GM12878 (cell line): ENCODE measurements around the gene C5orf34. TPM values are rescaled to one million over a fixed set of nuclear protein-coding genes. Genes with fewer than 3 reads are reported as not detected.

Experiments used
- BCL11A ChIP-seq: IDR thresholded peaks from 2 replicates; pipeline ENCODE4 v1.6.1; 2011; ENCODE audit warnings: low read depth, low read length
- CBFB ChIP-seq: IDR thresholded peaks from 2 replicates; pipeline ENCODE4 v1.6.1; 2016; ENCODE audit warnings: antibody characterized with exemption, low read depth
- CBX3 ChIP-seq: fragments of 200-600 bp; sonication (generic); IDR thresholded peaks from 2 replicates; pipeline ENCODE4 v1.6.1; 2016; ENCODE audit warnings: low read depth, borderline replicate concordance
- CHD1 ChIP-seq: IDR thresholded peaks from 2 replicates; pipeline ENCODE4 v1.6.1; 2012; ENCODE audit warnings: low read depth, low read length, improper control_type of control experiment
- ESRRA ChIP-seq: IDR thresholded peaks from 2 replicates; pipeline ENCODE4 v1.6.1; 2012; ENCODE audit warnings: mild to moderate bottlenecking, low read length, improper control_type of control experiment
- ETV6 ChIP-seq, 2 experiments: fragments of 450-650 bp in 1 of 2; IDR thresholded peaks in 1 of 2; conservative IDR thresholded peaks in 1 of 2; 2 replicates each; pipeline ENCODE4 v1.6.1; 2014; ENCODE audit warnings: antibody characterized with exemption in 1 of 2, borderline replicate concordance in 1 of 2, low read depth in 1 of 2, mild to moderate bottlenecking in 1 of 2, moderate library complexity in 1 of 2
- HCFC1 ChIP-seq: fragments of 150-350 bp; IDR thresholded peaks from 2 replicates; pipeline ENCODE4 v1.6.1; 2014; ENCODE audit warnings: low read length
- LARP7 ChIP-seq: fragments of 450-650 bp; IDR thresholded peaks from 2 replicates; pipeline ENCODE4 v1.6.1; 2017; ENCODE audit warnings: mild to moderate bottlenecking
- MYB ChIP-seq: fragments of 150-350 bp; IDR thresholded peaks from 2 replicates; pipeline ENCODE4 v1.6.1; 2014; ENCODE audit warnings: mild to moderate bottlenecking, low read depth, low read length, borderline replicate concordance
- PML ChIP-seq: IDR thresholded peaks from 2 replicates; pipeline ENCODE4 v1.6.1; 2012; ENCODE audit warnings: low read length, inconsistent platforms
- RAD21 ChIP-seq: IDR thresholded peaks from 2 replicates; pipeline ENCODE4 v1.6.1; 2011; ENCODE audit warnings: mild to moderate bottlenecking, low read depth, low read length, moderate library complexity; ENCODE audit not compliant: insufficient read depth
- RB1 ChIP-seq: fragments of 450-650 bp; formaldehyde crosslinking; IDR thresholded peaks from 2 replicates; pipeline ENCODE4 v1.6.1; 2017; ENCODE audit warnings: mild to moderate bottlenecking, borderline replicate concordance
- RELB ChIP-seq: fragments of 450-650 bp; IDR thresholded peaks from 2 replicates; pipeline ENCODE4 v1.6.1; 2017; ENCODE audit warnings: low read depth, mild to moderate bottlenecking, moderate library complexity
- SKIL ChIP-seq: fragments of 450-650 bp; IDR thresholded peaks from 2 replicates; pipeline ENCODE4 v1.6.1; 2017; ENCODE audit warnings: mild to moderate bottlenecking, low read depth, inconsistent platforms; ENCODE audit not compliant: poor library complexity, severe bottlenecking
- SMC3 ChIP-seq: IDR thresholded peaks from 2 replicates; pipeline ENCODE4 v1.6.1; 2011; ENCODE audit warnings: low read length, improper control_type of control experiment, borderline replicate concordance
- TCF12 ChIP-seq: IDR thresholded peaks from 2 replicates; pipeline ENCODE4 v1.6.1; 2011; ENCODE audit warnings: low read depth, mild to moderate bottlenecking, low read length
- TCF3 ChIP-seq: IDR thresholded peaks from 2 replicates; pipeline ENCODE4 v1.6.1; 2012; ENCODE audit warnings: low read depth, mild to moderate bottlenecking, low read length, borderline replicate concordance; ENCODE audit not compliant: insufficient read depth
- USF1 ChIP-seq: IDR thresholded peaks from 2 replicates; pipeline ENCODE4 v1.6.1; 2011; ENCODE audit warnings: borderline replicate concordance, low read depth, mild to moderate bottlenecking, moderate library complexity, mixed read lengths, low read length; ENCODE audit not compliant: insufficient read depth; ENCODE audit errors: extremely low read length
- YY1 ChIP-seq: IDR thresholded peaks from 2 replicates; pipeline ENCODE4 v1.6.1; 2011; ENCODE audit warnings: low read depth, mild to moderate bottlenecking, low read length
- ZSCAN29 ChIP-seq: fragments of 450-650 bp; IDR thresholded peaks from 2 replicates; pipeline ENCODE4 v1.6.1; 2017; ENCODE audit warnings: mild to moderate bottlenecking, moderate library complexity
- ZZZ3 ChIP-seq: IDR thresholded peaks from 2 replicates; pipeline ENCODE4 v1.6.1; 2011; ENCODE audit warnings: low read depth; ENCODE audit not compliant: control insufficient read depth, insufficient read length
- polyA plus RNA-seq, 11 experiments: library from polyadenylated mRNA; depleted of rRNA in 4 of 11; unstranded in 6 of 11; stranded (reverse) in 5 of 11; fragments of >200 nt; fragmentation: Nextera tagmentation in 4 of 11; fragmentation: Illumina TruSeq in 1 of 11; extraction: Ambion mirVana in 4 of 11; extraction: Trizol in 1 of 11; gene quantifications; 1 replicate in 1 of 11; 2 replicates in 10 of 11; pipeline versions ENCODE4 v1.2.1 to v1.2.3, GENCODE V29; 2011 to 2016; ENCODE audit warnings: inconsistent platforms in 2 of 11, missing spikeins in 2 of 11, low read depth in 1 of 11
- total RNA-seq, 4 experiments: library from RNA; depleted of rRNA in 3 of 4; stranded (reverse); fragments of >200 nt in 3 of 4; fragmentation: Illumina TruSeq in 1 of 4; extraction: Trizol in 1 of 4; gene quantifications; 2 replicates each; pipeline versions ENCODE4 v1.2.1 to v1.2.3, GENCODE V29; 2013 to 2021
- TF ChIP-seq, protein P1 (sequence below): fragments of 450-650 bp; formaldehyde crosslinking; IDR thresholded peaks from 2 replicates; pipeline ENCODE4 v1.4.0; 2020; ENCODE audit warnings: mild to moderate bottlenecking, moderate library complexity

Gene C5orf34
- total and polyA plus RNA-seq, 10 of the 15 experiments (the other 5 are each of a cell fraction or from before 2014, with no cell fraction given) = 6.1 to 15.1 (median 10.0) TPM

- TF ChIP-seq ETV6 (conservative IDR thresholded peaks at IDR 0.05 in 1 of 2, IDR thresholded peaks at IDR 0.05 in 1 of 2; ENCODE audit: borderline replicate concordance in 1 of 2, low read depth in 1 of 2) = no peak; a peak in 1 of 4 replicates
- peak; percentile 33; the same call in 1 of the 2 replicates for TF ChIP-seq CBFB
- no peak for TF ChIP-seq TCF3
- no peak for TF ChIP-seq PML
- TF ChIP-seq, protein P1, sequence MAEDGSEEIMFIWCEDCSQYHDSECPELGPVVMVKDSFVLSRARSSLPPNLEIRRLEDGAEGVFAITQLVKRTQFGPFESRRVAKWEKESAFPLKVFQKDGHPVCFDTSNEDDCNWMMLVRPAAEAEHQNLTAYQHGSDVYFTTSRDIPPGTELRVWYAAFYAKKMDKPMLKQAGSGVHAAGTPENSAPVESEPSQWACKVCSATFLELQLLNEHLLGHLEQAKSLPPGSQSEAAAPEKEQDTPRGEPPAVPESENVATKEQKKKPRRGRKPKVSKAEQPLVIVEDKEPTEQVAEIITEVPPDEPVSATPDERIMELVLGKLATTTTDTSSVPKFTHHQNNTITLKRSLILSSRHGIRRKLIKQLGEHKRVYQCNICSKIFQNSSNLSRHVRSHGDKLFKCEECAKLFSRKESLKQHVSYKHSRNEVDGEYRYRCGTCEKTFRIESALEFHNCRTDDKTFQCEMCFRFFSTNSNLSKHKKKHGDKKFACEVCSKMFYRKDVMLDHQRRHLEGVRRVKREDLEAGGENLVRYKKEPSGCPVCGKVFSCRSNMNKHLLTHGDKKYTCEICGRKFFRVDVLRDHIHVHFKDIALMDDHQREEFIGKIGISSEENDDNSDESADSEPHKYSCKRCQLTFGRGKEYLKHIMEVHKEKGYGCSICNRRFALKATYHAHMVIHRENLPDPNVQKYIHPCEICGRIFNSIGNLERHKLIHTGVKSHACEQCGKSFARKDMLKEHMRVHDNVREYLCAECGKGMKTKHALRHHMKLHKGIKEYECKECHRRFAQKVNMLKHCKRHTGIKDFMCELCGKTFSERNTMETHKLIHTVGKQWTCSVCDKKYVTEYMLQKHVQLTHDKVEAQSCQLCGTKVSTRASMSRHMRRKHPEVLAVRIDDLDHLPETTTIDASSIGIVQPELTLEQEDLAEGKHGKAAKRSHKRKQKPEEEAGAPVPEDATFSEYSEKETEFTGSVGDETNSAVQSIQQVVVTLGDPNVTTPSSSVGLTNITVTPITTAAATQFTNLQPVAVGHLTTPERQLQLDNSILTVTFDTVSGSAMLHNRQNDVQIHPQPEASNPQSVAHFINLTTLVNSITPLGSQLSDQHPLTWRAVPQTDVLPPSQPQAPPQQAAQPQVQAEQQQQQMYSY = no peak
- TF ChIP-seq RB1 = peak; percentile 74; the same call in 1 of the 2 replicates
- no peak for TF ChIP-seq MYB
- no peak for TF ChIP-seq ZZZ3
- TF ChIP-seq CHD1 = 0 out of 2 replicates have a peak, but pooled peaks have one; percentile 54
- TF ChIP-seq HCFC1 = no peak
- TF ChIP-seq SMC3 = no peak; the same call in 1 of the 2 replicates
- no peak for TF ChIP-seq CBX3
- TF ChIP-seq TCF12 = 0 out of 2 replicates have a peak, but pooled peaks have one; percentile 7
- TF ChIP-seq USF1 = no peak
- TF ChIP-seq BCL11A = no peak
- peak; percentile 54; the same call in 1 of the 2 replicates for TF ChIP-seq YY1
- no peak for TF ChIP-seq ZSCAN29
- no peak; the same call in 1 of the 2 replicates for TF ChIP-seq RELB
- no peak for TF ChIP-seq ESRRA
- no peak for TF ChIP-seq LARP7
- peak; percentile 70 for TF ChIP-seq SKIL
- TF ChIP-seq RAD21 = peak; percentile 58
Observed at GRCh38 chr5:43484106-43484849, 30.7 kb downstream of the C5orf34 start (continued).
